IgD-negative memory B cell (primary cell): Measurements from ENCODE around the gene MACROD2. TPM values are rescaled to one million over a fixed set of nuclear protein-coding genes. Genes with fewer than 3 reads are reported as not detected.
"Not testable (repeated sequence)": the region's sequence is repeated elsewhere in the genome, so short reads cannot be mapped to it uniquely, and the experiment has no call there.

Source experiments
- H3K27ac Mint-ChIP-seq, 3 donors: one replicate each; pipeline ENCODE4 v1.8.0; 2020 to 2022; ENCODE audit warnings: mild to moderate bottlenecking in 3 of 3, mixed read lengths in 3 of 3, moderate library complexity in 1 of 3
- H3K27me3 Mint-ChIP-seq: one replicate; pipeline ENCODE4 v1.8.0; 2021; ENCODE audit warnings: mixed read lengths
- H3K36me3 Mint-ChIP-seq: one replicate; pipeline ENCODE4 v1.8.0; 2020; ENCODE audit warnings: mild to moderate bottlenecking, mixed read lengths
- H3K4me1 Mint-ChIP-seq, 3 donors: one replicate each; pipeline ENCODE4 v1.8.0; 2020 to 2022; ENCODE audit warnings: mixed read lengths in 3 of 3, mild to moderate bottlenecking in 1 of 3
- H3K4me3 Mint-ChIP-seq, 4 donors: one replicate each; pipeline ENCODE4 v1.8.0; 2020 to 2022; ENCODE audit warnings: mild to moderate bottlenecking in 4 of 4, mixed read lengths in 4 of 4, moderate library complexity in 3 of 4
- H3K9me3 Mint-ChIP-seq, 3 donors: one replicate each; pipeline ENCODE4 v1.8.0; 2020 to 2021; ENCODE audit warnings: mixed read lengths in 3 of 3, mild to moderate bottlenecking in 1 of 3
- polyA plus RNA-seq: library from polyadenylated mRNA; unstranded; fragments of 300-500 nt; fragmentation: Illumina TruSeq; gene quantifications from one replicate; pipeline ENCODE4 v1.2.3, GENCODE V29; 2021

Gene MACROD2
- polyA plus RNA-seq, 1 donor from 2014 or later, result 1.3 TPM

- Mint-ChIP-seq H3K27ac (no peak overlapping the region), H3K27me3 (peaks cover 1% of the 10 kb centered on the region), H3K9me3 (no peaks in the 10 kb centered on the region), H3K36me3 (no peaks in the 10 kb centered on the region), H3K4me3 (no peak overlapping the region), H3K4me1 (no peaks in the 10 kb centered on the region)
These were observed 1135.9 kb downstream of the MACROD2 start for GRCh38 chr20:15131176-15131575.

- Mint-ChIP-seq H3K9me3 (no peaks in the 10 kb centered on the region), H3K27me3 (peaks cover 2% of the 10 kb centered on the region), H3K27ac (no peak overlapping the region), H3K36me3 (no peaks in the 10 kb centered on the region), H3K4me1 (no peaks in the 10 kb centered on the region), H3K4me3 (no peak overlapping the region)
These were observed 1143.3 kb downstream of the MACROD2 start for GRCh38 chr20:15138548-15139126.

- Mint-ChIP-seq H3K36me3 (no peaks in the 10 kb centered on the region), H3K9me3 (no peaks in the 10 kb centered on the region), H3K4me1 (no peaks in the 10 kb centered on the region), H3K27me3 (peaks cover 2% of the 10 kb centered on the region), H3K4me3 (no peak overlapping the region), H3K27ac (no peak overlapping the region)
These were observed 1144.2 kb downstream of the MACROD2 start for GRCh38 chr20:15139522-15139921.

- H3K27ac Mint-ChIP-seq, result no peak overlapping the region
- H3K27me3 Mint-ChIP-seq, result peaks cover 2% of the 10 kb centered on the region
- no peak overlapping the region for H3K4me3 Mint-ChIP-seq
- H3K4me1 Mint-ChIP-seq, result no peaks in the 10 kb centered on the region
- H3K36me3 Mint-ChIP-seq, result no peaks in the 10 kb centered on the region
- no peaks in the 10 kb centered on the region for H3K9me3 Mint-ChIP-seq
These were observed 1145.0 kb downstream of the MACROD2 start for GRCh38 chr20:15140286-15140685.

GRCh38 chr20:15140940-15141339 is 1145.6 kb downstream of the MACROD2 start:
- H3K27me3 Mint-ChIP-seq, H3K27ac Mint-ChIP-seq, H3K4me3 Mint-ChIP-seq, H3K4me1 Mint-ChIP-seq, H3K9me3 Mint-ChIP-seq, H3K36me3 Mint-ChIP-seq: not testable (repeated sequence)

- H3K27me3 Mint-ChIP-seq, result peaks cover 2% of the 10 kb centered on the region
- H3K9me3 Mint-ChIP-seq, result no peaks in the 10 kb centered on the region
- no peak overlapping the region for H3K27ac Mint-ChIP-seq
- H3K4me3 Mint-ChIP-seq, result no peak overlapping the region
- H3K4me1 Mint-ChIP-seq, result no peaks in the 10 kb centered on the region
- H3K36me3 Mint-ChIP-seq, result no peaks in the 10 kb centered on the region
These were observed 1146.5 kb downstream of the MACROD2 start for GRCh38 chr20:15141861-15142260.

GRCh38 chr20:15143478-15143877 is 1148.2 kb downstream of the MACROD2 start:
- peaks cover 2% of the 10 kb centered on the region for H3K27me3 Mint-ChIP-seq
- no peak overlapping the region for H3K4me3 Mint-ChIP-seq
- H3K27ac Mint-ChIP-seq, result no peak overlapping the region
- H3K36me3 Mint-ChIP-seq, result no peaks in the 10 kb centered on the region
- H3K9me3 Mint-ChIP-seq, result no peaks in the 10 kb centered on the region
- H3K4me1 Mint-ChIP-seq, result no peaks in the 10 kb centered on the region

GRCh38 chr20:15144916-15145315 is 1149.6 kb downstream of the MACROD2 start:
- no peaks in the 10 kb centered on the region for H3K9me3 Mint-ChIP-seq

GRCh38 chr20:15146948-15147347 is 1151.6 kb downstream of the MACROD2 start:
- Mint-ChIP-seq H3K4me3 (no peak overlapping the region), H3K27ac (no peak overlapping the region), H3K9me3 (peaks cover 2 to 5% (median 3%) of the 10 kb centered on the region in 3 donors), H3K27me3 (peaks cover 2% of the 10 kb centered on the region), H3K36me3 (no peaks in the 10 kb centered on the region), H3K4me1 (no peaks in the 10 kb centered on the region)

More at GRCh38 chr20:15144916-15145315, 1149.6 kb downstream of the MACROD2 start:
- Mint-ChIP-seq H3K36me3 (no peaks in the 10 kb centered on the region), H3K27me3 (peaks cover 2% of the 10 kb centered on the region), H3K27ac (no peak overlapping the region), H3K4me3 (no peak overlapping the region), H3K4me1 (no peaks in the 10 kb centered on the region)

- no peaks in the 10 kb centered on the region for H3K36me3 Mint-ChIP-seq
- peaks cover 2 to 5% (median 3%) of the 10 kb centered on the region in 3 donors for H3K9me3 Mint-ChIP-seq
- no peak overlapping the region for H3K27ac Mint-ChIP-seq
- no peak overlapping the region for H3K4me3 Mint-ChIP-seq
- no peaks in the 10 kb centered on the region for H3K4me1 Mint-ChIP-seq
- H3K27me3 Mint-ChIP-seq, result no peaks in the 10 kb centered on the region
These were observed 1158.8 kb downstream of the MACROD2 start for GRCh38 chr20:15154070-15154469.

GRCh38 chr20:15155848-15156401 is 1160.6 kb downstream of the MACROD2 start:
- Mint-ChIP-seq H3K27ac (no peak overlapping the region), H3K36me3 (no peaks in the 10 kb centered on the region), H3K4me1 (no peaks in the 10 kb centered on the region), H3K27me3 (peaks cover 2% of the 10 kb centered on the region), H3K4me3 (no peak overlapping the region), H3K9me3 (peaks cover 2 to 5% (median 3%) of the 10 kb centered on the region in 3 donors)

- H3K4me3 Mint-ChIP-seq, result no peak overlapping the region
- H3K27ac Mint-ChIP-seq, result no peak overlapping the region
- peaks cover 6 to 10% (median 8%) of the 10 kb centered on the region in 3 donors for H3K4me1 Mint-ChIP-seq
- H3K36me3 Mint-ChIP-seq, result no peaks in the 10 kb centered on the region
- H3K9me3 Mint-ChIP-seq, result no peaks in the 10 kb centered on the region
- peaks cover 2% of the 10 kb centered on the region for H3K27me3 Mint-ChIP-seq
These were observed 1163.2 kb downstream of the MACROD2 start for GRCh38 chr20:15158533-15158932.

- no peak overlapping the region for H3K27ac Mint-ChIP-seq
- peak overlapping the region; percentile 75 to 91 (median 80) for H3K4me3 Mint-ChIP-seq
- peaks cover 6 to 10% (median 8%) of the 10 kb centered on the region in 3 donors for H3K4me1 Mint-ChIP-seq
These were observed 1166.8 kb downstream of the MACROD2 start for GRCh38 chr20:15162079-15162647.

GRCh38 chr20:15163632-15164031 is 1168.3 kb downstream of the MACROD2 start:
- no peaks in the 10 kb centered on the region for H3K36me3 Mint-ChIP-seq
- H3K27ac Mint-ChIP-seq, result no peak overlapping the region
- H3K9me3 Mint-ChIP-seq, result no peaks in the 10 kb centered on the region
- H3K27me3 Mint-ChIP-seq, result peaks cover 2% of the 10 kb centered on the region
- peaks cover 6 to 10% (median 8%) of the 10 kb centered on the region in 3 donors for H3K4me1 Mint-ChIP-seq
- H3K4me3 Mint-ChIP-seq, result no peak overlapping the region

More at GRCh38 chr20:15162079-15162647, 1166.8 kb downstream of the MACROD2 start:
- Mint-ChIP-seq H3K27me3 (peaks cover 2% of the 10 kb centered on the region), H3K36me3 (no peaks in the 10 kb centered on the region), H3K9me3 (no peaks in the 10 kb centered on the region)

- Mint-ChIP-seq H3K36me3 (no peaks in the 10 kb centered on the region), H3K27me3 (peaks cover 2% of the 10 kb centered on the region), H3K9me3 (no peaks in the 10 kb centered on the region), H3K4me1 (peaks cover 6 to 10% (median 8%) of the 10 kb centered on the region in 3 donors), H3K4me3 (peak overlapping the region in 1 of 4 donors; percentile 63), H3K27ac (no peak overlapping the region)
These were observed 1169.4 kb downstream of the MACROD2 start for GRCh38 chr20:15164726-15165125.

- peaks cover 1% of the 10 kb centered on the region for H3K27me3 Mint-ChIP-seq
- H3K27ac Mint-ChIP-seq, result no peak overlapping the region
- H3K4me3 Mint-ChIP-seq, result no peak overlapping the region
- no peaks in the 10 kb centered on the region for H3K36me3 Mint-ChIP-seq
- H3K4me1 Mint-ChIP-seq, result peaks cover 6 to 10% (median 8%) of the 10 kb centered on the region in 3 donors
- no peaks in the 10 kb centered on the region for H3K9me3 Mint-ChIP-seq
These were observed 1171.4 kb downstream of the MACROD2 start for GRCh38 chr20:15166744-15167143.
